RWPE1 (cell line): ENCODE data around the gene SEL1L3.

Source experiments
- CTCF ChIA-PET: fragments of 350-600 bp; sonication (Branson Sonifier 250); formaldehyde crosslinking; extraction: SDS; loops from one replicate; lab custom pipeline; 2021; lab: Yijun Ruan, JAX
- POLR2A ChIA-PET: fragments of 400-600 bp; formaldehyde crosslinking; extraction: SDS; loops from one replicate; lab custom pipeline; 2020; ENCODE audit warnings: antibody characterized with exemption; ENCODE audit not compliant: low non-redundant PET; lab: Yijun Ruan, JAX
- DNase-seq: peaks from one replicate; pipeline ENCODE4 v3.0.0; 2012; ENCODE audit warnings: low spot score
- H3K27ac ChIP-seq: fragments of 450-650 bp; 2 replicates; pipeline ENCODE4 v1.5.1; 2017
- TF ChIP-seq, protein P1 (sequence below): fragments of 450-650 bp; conservative IDR thresholded peaks from 2 replicates; pipeline ENCODE4 v1.5.1; 2017; ENCODE audit warnings: low read depth, mild to moderate bottlenecking

The SEL1L3 gene

DNA sequence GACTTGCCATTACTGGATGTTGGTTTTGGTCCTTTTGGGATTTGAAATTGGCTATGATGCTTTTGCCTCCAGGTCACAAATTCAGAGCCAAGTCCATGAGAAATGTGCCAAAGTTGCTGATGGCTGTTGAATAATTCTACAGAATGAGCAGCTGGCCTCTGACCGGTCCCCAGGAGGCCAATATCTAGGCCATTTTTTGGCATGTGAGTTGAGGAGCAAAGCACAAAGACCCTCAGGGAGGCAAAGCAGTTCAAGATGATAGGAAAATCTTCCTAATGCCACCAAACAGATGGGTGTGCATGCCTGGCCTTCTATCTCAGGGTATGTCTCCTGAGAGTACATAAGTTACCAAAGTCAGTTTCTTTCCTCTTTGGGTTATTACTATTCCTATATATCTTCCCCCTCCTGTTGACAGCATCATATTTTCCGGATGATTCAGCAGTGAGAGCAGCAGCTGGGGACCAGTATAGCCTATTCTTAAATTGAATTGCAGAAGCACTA, 44.4 kb downstream of the SEL1L3 start:
- H3K27ac ChIP-seq, result no peak overlapping the region
- CTCF ChIA-PET, result no interaction called here
- POLR2A ChIA-PET, result no interaction called here

DNA sequence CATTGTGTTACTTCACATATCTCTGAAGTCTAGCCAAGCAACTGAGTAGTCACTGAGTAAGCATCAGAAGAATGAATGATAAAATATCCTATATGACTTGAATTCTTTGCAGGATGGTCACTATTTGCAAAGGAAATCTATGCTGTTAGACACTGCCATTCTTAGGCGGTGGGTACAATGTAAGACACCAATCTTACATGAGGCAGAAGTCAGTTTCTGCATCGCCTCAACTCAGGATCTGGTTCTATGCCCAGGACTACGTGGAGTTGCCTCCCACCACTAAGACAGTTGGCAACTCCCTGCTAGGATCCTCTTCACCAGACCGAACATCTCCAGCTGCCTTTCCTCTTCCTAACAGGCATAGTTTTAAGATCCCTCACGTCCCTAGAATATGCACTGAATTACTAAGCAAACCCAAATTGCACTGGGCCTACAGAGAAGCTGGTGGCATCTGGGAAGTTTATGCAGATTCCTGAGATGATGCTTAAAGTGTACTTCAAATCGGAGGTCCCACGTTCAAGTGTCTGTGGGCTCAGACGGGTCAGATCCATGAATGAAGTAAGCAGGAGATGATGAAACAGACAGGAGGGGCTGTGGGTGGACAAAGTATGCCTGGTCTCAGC, 45.6 kb downstream of the SEL1L3 start:
- no peak overlapping the region for H3K27ac ChIP-seq
- ChIA-PET CTCF (interaction anchor here (0.8 to 1.4 kb wide), 3 partner anchors 11 to 336 kb away, joined by 3 to 4 read pairs (median 3); no protein-coding TSS in a partner anchor), POLR2A (no interaction called here)
- peak; percentile 15 for DNase-seq
- TF ChIP-seq, protein P1, sequence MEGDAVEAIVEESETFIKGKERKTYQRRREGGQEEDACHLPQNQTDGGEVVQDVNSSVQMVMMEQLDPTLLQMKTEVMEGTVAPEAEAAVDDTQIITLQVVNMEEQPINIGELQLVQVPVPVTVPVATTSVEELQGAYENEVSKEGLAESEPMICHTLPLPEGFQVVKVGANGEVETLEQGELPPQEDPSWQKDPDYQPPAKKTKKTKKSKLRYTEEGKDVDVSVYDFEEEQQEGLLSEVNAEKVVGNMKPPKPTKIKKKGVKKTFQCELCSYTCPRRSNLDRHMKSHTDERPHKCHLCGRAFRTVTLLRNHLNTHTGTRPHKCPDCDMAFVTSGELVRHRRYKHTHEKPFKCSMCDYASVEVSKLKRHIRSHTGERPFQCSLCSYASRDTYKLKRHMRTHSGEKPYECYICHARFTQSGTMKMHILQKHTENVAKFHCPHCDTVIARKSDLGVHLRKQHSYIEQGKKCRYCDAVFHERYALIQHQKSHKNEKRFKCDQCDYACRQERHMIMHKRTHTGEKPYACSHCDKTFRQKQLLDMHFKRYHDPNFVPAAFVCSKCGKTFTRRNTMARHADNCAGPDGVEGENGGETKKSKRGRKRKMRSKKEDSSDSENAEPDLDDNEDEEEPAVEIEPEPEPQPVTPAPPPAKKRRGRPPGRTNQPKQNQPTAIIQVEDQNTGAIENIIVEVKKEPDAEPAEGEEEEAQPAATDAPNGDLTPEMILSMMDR, result no peak

More for the DNA sequence above, 44.4 kb downstream of the SEL1L3 start:
- TF ChIP-seq, protein P1, result no peak
- no peak for DNase-seq

- TF ChIP-seq, protein P1, result no peak
- no peak overlapping the region for H3K27ac ChIP-seq
- DNase-seq, result no peak
- ChIA-PET POLR2A (no interaction called here), CTCF (interaction anchor here (0.8 to 1.4 kb wide), 2 partner anchors 25 to 335 kb away, joined by 3 to 4 read pairs; no protein-coding TSS in a partner anchor)
These were observed 46.2 kb downstream of the SEL1L3 start for GRCh38 chr4:25816591-25817058.

DNA sequence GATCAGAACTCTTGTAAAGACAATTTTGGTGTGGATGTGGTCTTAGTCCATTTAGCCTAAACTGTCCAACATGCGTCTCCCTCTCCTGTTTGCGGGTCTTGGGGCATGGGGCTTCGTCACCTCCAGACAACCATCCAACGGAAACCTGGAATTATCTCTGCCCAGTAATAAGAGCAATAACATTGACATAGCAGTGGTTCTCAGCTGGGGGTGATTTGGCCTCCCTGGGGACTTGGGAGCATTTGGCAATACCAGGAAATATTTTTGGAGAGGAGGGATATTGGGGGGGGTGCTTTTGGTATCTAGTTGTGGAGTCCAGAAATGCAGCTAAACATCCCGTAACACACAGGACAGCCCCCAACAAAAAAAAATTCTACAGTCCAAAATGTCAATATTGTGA, 47.2 kb downstream of the SEL1L3 start:
- ChIA-PET CTCF (no interaction called here), POLR2A (no interaction called here)
- H3K27ac ChIP-seq, result no peak overlapping the region
- DNase-seq, result no peak
- TF ChIP-seq, protein P1, result no peak

GRCh38 chr4:25814301-25815136, 48.3 kb downstream of the SEL1L3 start:
- DNase-seq, result peak; percentile 30
- TF ChIP-seq, protein P1, result no peak
- H3K27ac ChIP-seq, result peak overlapping the region; percentile 33; the same call in 1 of the 2 replicates
- ChIA-PET CTCF (interaction anchor here (0.6 to 1.2 kb wide), 3 partner anchors 23 to 617 kb away, joined by 3 to 4 read pairs (median 3); no protein-coding TSS in a partner anchor), POLR2A (no interaction called here)

DNA sequence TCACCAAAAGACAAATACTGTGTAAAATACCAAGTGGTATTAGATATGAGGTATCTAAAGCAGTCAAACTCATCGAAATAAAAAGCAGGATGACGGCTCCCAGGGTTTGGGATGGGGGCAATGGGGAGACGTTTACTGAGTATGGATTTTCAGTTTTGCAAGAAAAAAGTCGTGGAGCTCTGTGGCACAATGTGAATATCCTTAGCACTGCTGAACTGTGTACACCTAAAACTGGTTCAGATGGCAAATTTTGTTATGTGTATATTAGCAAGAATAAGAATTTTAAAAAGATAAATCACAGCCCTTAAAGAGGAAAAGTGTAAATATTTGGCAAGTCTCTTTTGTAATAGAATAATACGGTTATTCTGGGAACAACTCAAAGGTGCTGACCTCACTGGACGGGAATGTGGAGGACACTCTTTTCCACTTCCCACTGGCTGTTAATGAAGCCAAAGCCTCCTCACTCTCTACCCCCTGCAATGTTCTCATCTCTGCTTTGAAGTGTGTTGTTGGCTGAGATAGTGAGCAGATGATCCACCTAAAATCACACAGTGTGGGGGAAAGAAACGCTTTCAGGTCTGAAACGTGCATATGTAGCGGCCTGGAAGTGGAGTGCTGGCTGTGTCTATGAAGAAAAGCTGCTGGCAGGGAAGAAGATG, 49.2 kb downstream of the SEL1L3 start:
- no peak for DNase-seq
- ChIA-PET CTCF (interaction anchor here (0.6 to 1.2 kb wide), 4 partner anchors 22 to 618 kb away, joined by 3 to 4 read pairs (median 4); no protein-coding TSS in a partner anchor), POLR2A (no interaction called here)
- no peak overlapping the region for H3K27ac ChIP-seq
- TF ChIP-seq, protein P1, result no peak
